Keratinocyte (primary cell): ENCODE data around the gene LAMA1. TPM values are rescaled to one million over a fixed set of nuclear protein-coding genes. Genes with fewer than 3 reads are reported as not detected.

Source experiments
- DNase-seq: peaks from one replicate; pipeline ENCODE4 v3.0.0-alpha.2; 2011; ENCODE audit warnings: low read depth, missing footprints, low spot score
- FAIRE-seq: peaks from 2 replicates; lab custom pipeline; 2011; peaks lifted over from hg19 to GRCh38; lab: Jason Lieb, UNC
- H2AFZ ChIP-seq: 2 replicates; pipeline ENCODE4 v1.6.0; 2012; ENCODE audit warnings: low read length, control low read depth, inconsistent platforms; ENCODE audit not compliant: control insufficient read depth
- H3K27ac ChIP-seq: 2 replicates; pipeline ENCODE4 v1.5.1; 2011; ENCODE audit warnings: low read length; ENCODE audit not compliant: control insufficient read depth, insufficient read depth
- H3K27me3 ChIP-seq: 3 replicates; pipeline ENCODE4 v1.6.0; 2011; ENCODE audit warnings: low read length; ENCODE audit not compliant: control insufficient read depth, insufficient read depth; ENCODE audit errors: extremely low read depth
- H3K36me3 ChIP-seq, 2 experiments: 2 replicates in 1 of 2; 3 replicates in 1 of 2; pipeline ENCODE4 v1.5.1; 2011; ENCODE audit warnings: low read length in 2 of 2, mild to moderate bottlenecking in 1 of 2; ENCODE audit not compliant: control insufficient read depth in 2 of 2, insufficient read depth in 2 of 2; ENCODE audit errors: extremely low read depth in 1 of 2
- H3K4me1 ChIP-seq: 3 replicates; pipeline ENCODE4 v1.5.1; 2011; ENCODE audit warnings: low read length; ENCODE audit not compliant: control insufficient read depth, insufficient read depth; ENCODE audit errors: extremely low read depth
- H3K4me2 ChIP-seq: 3 replicates; pipeline ENCODE4 v1.6.0; 2011; ENCODE audit warnings: low read depth, low read length; ENCODE audit not compliant: control insufficient read depth, insufficient read depth; ENCODE audit errors: extremely low read depth
- H3K4me3 ChIP-seq, 3 experiments: fragments of 200-600 bp in 1 of 3; sonication (generic) in 1 of 3; 2 replicates in 2 of 3; 3 replicates in 1 of 3; pipeline ENCODE4 v1.5.1; 2011 to 2016; ENCODE audit warnings: low read length in 3 of 3, mild to moderate bottlenecking in 3 of 3, control low read depth in 2 of 3, inconsistent platforms in 1 of 3, low read depth in 1 of 3, mixed read lengths in 1 of 3, mixed run types in 1 of 3, moderate library complexity in 1 of 3; ENCODE audit not compliant: control insufficient read depth in 2 of 3, insufficient read depth in 2 of 3; ENCODE audit errors: extremely low read depth in 1 of 3
- H3K79me2 ChIP-seq: 2 replicates; pipeline ENCODE4 v1.6.0; 2012; ENCODE audit warnings: low read length; ENCODE audit not compliant: control insufficient read depth, insufficient read depth
- H3K9ac ChIP-seq: 3 replicates; pipeline ENCODE4 v1.6.0; 2011; ENCODE audit warnings: low read length; ENCODE audit not compliant: control insufficient read depth, insufficient read depth; ENCODE audit errors: extremely low read depth
- H3K9me1 ChIP-seq: 3 replicates; pipeline ENCODE4 v1.6.0; 2011; ENCODE audit warnings: low read length; ENCODE audit not compliant: control insufficient read depth, insufficient read depth; ENCODE audit errors: extremely low read depth
- H3K9me3 ChIP-seq: 2 replicates; pipeline ENCODE4 v1.5.1; 2012; ENCODE audit warnings: low read depth, low read length; ENCODE audit not compliant: control insufficient read depth
- H4K20me1 ChIP-seq: 3 replicates; pipeline ENCODE4 v1.6.0; 2011; ENCODE audit warnings: low read length; ENCODE audit not compliant: control insufficient read depth, insufficient read depth; ENCODE audit errors: extremely low read depth
- EZH2 ChIP-seq: IDR thresholded peaks from one replicate; pipeline ENCODE4 v1.6.1; 2012; ENCODE audit warnings: inconsistent platforms, mild to moderate bottlenecking, low read length, moderate library complexity
- dilution Hi-C: fragments of 300-500 bp; cut with MboI; formaldehyde crosslinking; loops from one replicate; pipeline ENCODE4 v1.7.0; 2020; ENCODE audit warnings: low sequenced_read_pairs; ENCODE audit not compliant: extremely low pct_ligation_motif_present
- polyA plus RNA-seq, 5 experiments: library from polyadenylated mRNA; depleted of rRNA in 3 of 5; stranded (reverse) in 3 of 5; stranded (forward) in 1 of 5; unstranded in 1 of 5; fragments of >200 nt; gene quantifications; 1 replicate in 1 of 5; 2 replicates in 3 of 5; 3 replicates in 1 of 5; pipeline versions ENCODE4 v1.2.1 to v1.2.3, GENCODE V29; 2011 to 2012; ENCODE audit warnings: missing spikeins in 2 of 5, low read depth in 1 of 5, low replicate concordance in 1 of 5
- TF ChIP-seq, protein P1 (sequence below), 3 experiments: IDR thresholded peaks in 1 of 3; conservative IDR thresholded peaks in 1 of 3; optimal IDR thresholded peaks in 1 of 3; 2 replicates in 2 of 3; 3 replicates in 1 of 3; pipeline versions ENCODE3 to v1.5.1; 2011; ENCODE audit warnings: low read length in 3 of 3, mild to moderate bottlenecking in 3 of 3, moderate library complexity in 2 of 3, control low read depth in 1 of 3, inconsistent platforms in 1 of 3; ENCODE audit not compliant: insufficient read depth in 2 of 3; ENCODE audit errors: extremely low read depth in 1 of 3

Gene LAMA1
- polyA plus RNA-seq, 1 donor (not counting 4 experiments of a cell fraction or from before 2014, with no cell fraction given), result 2.1 TPM

DNA sequence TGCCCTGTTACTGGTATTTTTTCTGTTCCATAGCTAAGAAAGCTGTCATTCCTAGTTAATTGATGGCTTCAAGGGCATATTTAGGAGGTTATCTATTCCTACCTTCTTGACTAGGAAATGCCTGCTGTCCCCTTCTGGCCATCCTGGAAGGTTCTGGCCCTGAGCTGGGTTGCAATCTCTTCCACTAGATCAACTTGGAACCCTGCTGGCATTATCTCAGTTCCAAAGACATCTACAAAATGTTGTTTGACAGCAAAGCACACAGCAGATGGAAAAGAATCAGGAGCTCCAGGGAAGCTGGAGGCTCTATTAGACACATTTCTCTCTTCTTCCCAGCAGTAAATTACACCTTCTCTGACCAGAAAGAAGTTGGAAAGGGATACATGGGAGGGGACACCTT is 196.0 kb downstream of the LAMA1 start:
- Histone ChIP-seq H3K9me1 (no peaks in the 10 kb centered on the region), H3K9ac (no peak overlapping the region), H3K4me3 (no peak overlapping the region), H2AFZ (no peak overlapping the region), H3K27ac (no peak overlapping the region), H3K9me3 (no peaks in the 10 kb centered on the region), H3K27me3 (no peaks in the 10 kb centered on the region), H3K36me3 (no peaks in the 10 kb centered on the region), H4K20me1 (no peaks in the 10 kb centered on the region), H3K79me2 (no peaks in the 10 kb centered on the region), H3K4me2 (no peak overlapping the region), H3K4me1 (no peaks in the 10 kb centered on the region)
- DNase-seq (no peak), FAIRE-seq (no peak)
- TF ChIP-seq, protein P1, sequence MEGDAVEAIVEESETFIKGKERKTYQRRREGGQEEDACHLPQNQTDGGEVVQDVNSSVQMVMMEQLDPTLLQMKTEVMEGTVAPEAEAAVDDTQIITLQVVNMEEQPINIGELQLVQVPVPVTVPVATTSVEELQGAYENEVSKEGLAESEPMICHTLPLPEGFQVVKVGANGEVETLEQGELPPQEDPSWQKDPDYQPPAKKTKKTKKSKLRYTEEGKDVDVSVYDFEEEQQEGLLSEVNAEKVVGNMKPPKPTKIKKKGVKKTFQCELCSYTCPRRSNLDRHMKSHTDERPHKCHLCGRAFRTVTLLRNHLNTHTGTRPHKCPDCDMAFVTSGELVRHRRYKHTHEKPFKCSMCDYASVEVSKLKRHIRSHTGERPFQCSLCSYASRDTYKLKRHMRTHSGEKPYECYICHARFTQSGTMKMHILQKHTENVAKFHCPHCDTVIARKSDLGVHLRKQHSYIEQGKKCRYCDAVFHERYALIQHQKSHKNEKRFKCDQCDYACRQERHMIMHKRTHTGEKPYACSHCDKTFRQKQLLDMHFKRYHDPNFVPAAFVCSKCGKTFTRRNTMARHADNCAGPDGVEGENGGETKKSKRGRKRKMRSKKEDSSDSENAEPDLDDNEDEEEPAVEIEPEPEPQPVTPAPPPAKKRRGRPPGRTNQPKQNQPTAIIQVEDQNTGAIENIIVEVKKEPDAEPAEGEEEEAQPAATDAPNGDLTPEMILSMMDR (optimal IDR thresholded peaks at IDR 0.05 in 1 of 3, IDR thresholded peaks at IDR 0.05 in 1 of 3, conservative IDR thresholded peaks at IDR 0.05 in 1 of 3; ENCODE audit: extremely low read depth in 1 of 3, insufficient read depth in 2 of 3, low read length in 3 of 3), result no peak
- dilution Hi-C loops, result no loop called here

DNA sequence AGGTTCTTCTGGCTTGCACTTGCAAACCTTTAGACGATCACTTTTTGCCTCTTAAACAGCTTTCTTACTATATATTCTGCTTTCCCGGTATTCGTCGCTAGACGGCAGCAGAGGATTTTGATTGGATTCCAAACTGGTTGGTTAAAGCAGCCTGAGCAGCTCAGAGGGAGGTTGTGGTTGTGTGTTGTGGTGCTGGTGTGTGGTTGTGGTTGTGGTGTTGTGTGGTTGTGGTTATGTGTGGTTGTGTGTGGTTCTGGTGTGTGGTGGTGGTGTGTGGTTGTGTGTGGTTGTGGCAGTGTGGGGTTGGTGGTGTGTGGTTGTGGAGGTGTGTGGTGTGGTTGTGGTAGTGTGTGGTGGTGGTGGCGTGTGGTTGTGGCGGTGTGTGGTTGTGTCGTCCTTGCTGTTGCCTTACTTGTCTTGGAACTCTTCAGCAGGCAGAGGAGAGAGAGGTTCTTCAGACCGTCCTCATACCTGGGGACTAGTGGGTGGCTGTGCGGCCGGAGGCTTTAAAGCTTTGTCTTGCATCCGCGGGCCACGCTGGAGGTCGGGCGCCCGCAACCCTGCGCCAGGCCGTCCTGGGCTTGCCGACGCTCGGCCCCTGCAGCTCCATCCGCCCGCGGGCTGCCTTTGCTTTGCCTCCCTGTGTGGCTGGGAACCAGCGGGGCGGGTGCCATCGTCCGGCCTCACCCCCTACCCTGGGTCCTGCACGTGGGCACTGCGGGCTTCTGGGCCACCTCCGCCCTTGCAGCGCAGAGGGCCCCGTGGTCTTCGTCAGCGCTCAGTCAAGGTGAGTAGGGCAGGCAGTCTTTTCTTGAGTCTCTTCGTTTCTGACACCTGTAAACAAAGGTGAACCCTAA is 197.3 kb downstream of the LAMA1 start:
- TF ChIP-seq, protein P1 (optimal IDR thresholded peaks at IDR 0.05 in 1 of 3, IDR thresholded peaks at IDR 0.05 in 1 of 3, conservative IDR thresholded peaks at IDR 0.05 in 1 of 3; ENCODE audit: extremely low read depth in 1 of 3, insufficient read depth in 2 of 3, low read length in 3 of 3), result peak; percentile 76 to 97 (median 84)
- no peak for TF ChIP-seq EZH2
- Histone ChIP-seq H3K9ac (no peak overlapping the region), H3K4me1 (no peaks in the 10 kb centered on the region), H3K9me3 (no peaks in the 10 kb centered on the region), H3K27me3 (peaks cover 5% of the 10 kb centered on the region), H3K79me2 (no peaks in the 10 kb centered on the region), H4K20me1 (no peaks in the 10 kb centered on the region), H3K9me1 (no peaks in the 10 kb centered on the region), H3K4me3 (no peak overlapping the region), H3K27ac (no peak overlapping the region), H3K4me2 (no peak overlapping the region), H3K36me3 (no peaks in the 10 kb centered on the region), H2AFZ (no peak overlapping the region)
- peak; percentile 19 for DNase-seq
- peak; percentile 44 for FAIRE-seq
- dilution Hi-C loops, result no loop called here
